PFSK-1 (cell line): ENCODE data around the gene AUTS2.

Experiments used
- FOXP2 ChIP-seq: optimal IDR thresholded peaks from 2 replicates; pipeline ENCODE3; 2011; ENCODE audit warnings: borderline replicate concordance, control low read depth, inconsistent platforms; ENCODE audit not compliant: insufficient read depth; ENCODE audit errors: extremely low read length, extremely low read depth
- POLR2AphosphoS5 ChIP-seq: IDR thresholded peaks from 2 replicates; pipeline ENCODE4 v1.6.1; 2012; ENCODE audit warnings: low read depth, mild to moderate bottlenecking, control low read depth, low read length, moderate library complexity
- REST ChIP-seq, 2 experiments: IDR thresholded peaks; 2 replicates each; pipeline versions ENCODE4 v1.6.1 to v1.8.0; 2011 to 2012; ENCODE audit warnings: low read depth in 2 of 2, low read length in 2 of 2, control low read depth in 1 of 2, inconsistent platforms in 1 of 2, mild to moderate bottlenecking in 1 of 2, moderate library complexity in 1 of 2; ENCODE audit not compliant: insufficient read depth in 1 of 2
- SIN3A ChIP-seq: IDR thresholded peaks from 2 replicates; pipeline ENCODE4 v1.6.1; 2012; ENCODE audit warnings: mild to moderate bottlenecking, low read length, moderate library complexity, borderline replicate concordance; ENCODE audit not compliant: insufficient read depth
- TAF1 ChIP-seq: IDR thresholded peaks from 2 replicates; pipeline ENCODE4 v1.6.1; 2012; ENCODE audit warnings: low read length, control low read depth, borderline replicate concordance; ENCODE audit not compliant: insufficient read depth

Gene AUTS2

DNA sequence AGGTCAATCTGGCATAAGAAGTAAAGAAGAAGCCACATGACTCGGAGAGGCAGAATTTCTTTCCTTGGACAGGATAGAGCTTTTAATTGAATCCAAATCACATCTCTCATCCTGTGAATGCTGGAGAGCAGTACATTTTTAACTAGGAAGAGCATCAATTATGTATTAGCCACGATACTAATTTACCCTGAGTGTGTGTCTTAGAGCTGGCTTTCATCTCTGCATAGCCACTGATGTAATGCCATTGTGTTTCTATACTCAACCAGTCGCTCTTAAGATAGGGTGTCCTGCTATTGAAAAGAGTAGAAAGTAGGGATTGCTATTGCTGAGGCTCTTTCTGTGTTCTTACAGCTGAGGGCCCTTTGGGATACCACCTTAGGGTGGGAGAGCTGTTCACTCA, 280.3 kb downstream of the AUTS2 start:
- TF ChIP-seq SIN3A (no peak), POLR2AphosphoS5 (no peak), TAF1 (no peak), FOXP2 (no peak), REST (IDR thresholded peaks at IDR 0.05; ENCODE audit: insufficient read depth in 1 of 2, low read depth in 2 of 2, low read length in 2 of 2) (no peak)

GRCh38 chr7:69879989-69880388, 281.7 kb downstream of the AUTS2 start:
- no peak for TF ChIP-seq POLR2AphosphoS5
- no peak for TF ChIP-seq TAF1
- TF ChIP-seq REST (IDR thresholded peaks at IDR 0.05; ENCODE audit: insufficient read depth in 1 of 2, low read depth in 2 of 2, low read length in 2 of 2), result no peak

- TF ChIP-seq SIN3A (no peak), REST (IDR thresholded peaks at IDR 0.05; ENCODE audit: insufficient read depth in 1 of 2, low read depth in 2 of 2, low read length in 2 of 2) (no peak), POLR2AphosphoS5 (no peak), TAF1 (no peak), FOXP2 (no peak)
Measured at GRCh38 chr7:69880840-69881239, 282.6 kb downstream of the AUTS2 start.

- TF ChIP-seq FOXP2 (no peak), SIN3A (no peak), REST (IDR thresholded peaks at IDR 0.05; ENCODE audit: insufficient read depth in 1 of 2, low read depth in 2 of 2, low read length in 2 of 2) (no peak), POLR2AphosphoS5 (no peak), TAF1 (no peak)
Measured at GRCh38 chr7:69882269-69882668, 284.0 kb downstream of the AUTS2 start.

DNA sequence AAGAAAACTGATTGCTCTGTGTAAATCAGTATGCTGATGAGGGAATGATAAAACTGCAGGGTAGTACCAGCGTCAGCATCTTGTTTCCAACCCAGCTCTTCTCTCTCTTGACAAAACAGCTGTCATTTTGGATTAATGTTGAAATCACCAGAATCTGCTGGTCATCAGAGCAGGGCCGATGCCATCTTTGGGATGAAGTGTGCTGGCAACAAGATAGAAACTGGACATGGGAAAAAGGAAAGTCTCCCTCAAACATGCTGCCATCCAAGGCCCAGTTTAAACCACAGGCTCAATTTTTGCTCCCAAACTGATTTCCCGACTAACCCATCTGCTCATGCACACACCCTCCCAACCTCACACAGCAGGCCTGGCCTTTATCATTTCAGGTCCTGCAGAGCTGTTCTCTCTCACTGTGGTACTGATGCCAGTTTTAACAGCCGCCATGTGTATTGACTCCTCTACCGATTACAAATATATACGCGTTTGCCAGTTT, 285.2 kb downstream of the AUTS2 start:
- TF ChIP-seq TAF1 (no peak), POLR2AphosphoS5 (no peak), SIN3A (no peak), REST (IDR thresholded peaks at IDR 0.05; ENCODE audit: insufficient read depth in 1 of 2, low read depth in 2 of 2, low read length in 2 of 2) (no peak), FOXP2 (no peak)
